Neural cell (in vitro differentiated cells): ENCODE measurements around the gene APOH.

Experiments used
- CTCF ChIP-seq: fragments of 450-650 bp; IDR thresholded peaks from 2 replicates; pipeline ENCODE4 v1.5.1; 2014; ENCODE audit warnings: antibody characterized with exemption, mild to moderate bottlenecking, moderate library complexity; ENCODE audit not compliant: poor library complexity, severe bottlenecking
- EZH2 ChIP-seq: fragments of 200-600, 300-800 bp; shearing (Covaris generic), sonication (generic); IDR thresholded peaks from 2 replicates; pipeline ENCODE4 v1.6.1; 2014; ENCODE audit warnings: antibody characterized with exemption, low read length, borderline replicate concordance, mild to moderate bottlenecking; ENCODE audit not compliant: insufficient read depth, poor library complexity, severe bottlenecking
- MXI1 ChIP-seq: fragments of 450-650 bp; conservative IDR thresholded peaks from 2 replicates; pipeline ENCODE4 v1.6.1; 2014; ENCODE audit warnings: antibody characterized with exemption, mild to moderate bottlenecking; ENCODE audit not compliant: poor library complexity, severe bottlenecking
- POLR2AphosphoS5 ChIP-seq: IDR thresholded peaks from 2 replicates; pipeline ENCODE4 v1.6.1; 2012
- REST ChIP-seq: IDR thresholded peaks from 2 replicates; pipeline ENCODE4 v1.6.1; 2012; ENCODE audit warnings: borderline replicate concordance

DNA sequence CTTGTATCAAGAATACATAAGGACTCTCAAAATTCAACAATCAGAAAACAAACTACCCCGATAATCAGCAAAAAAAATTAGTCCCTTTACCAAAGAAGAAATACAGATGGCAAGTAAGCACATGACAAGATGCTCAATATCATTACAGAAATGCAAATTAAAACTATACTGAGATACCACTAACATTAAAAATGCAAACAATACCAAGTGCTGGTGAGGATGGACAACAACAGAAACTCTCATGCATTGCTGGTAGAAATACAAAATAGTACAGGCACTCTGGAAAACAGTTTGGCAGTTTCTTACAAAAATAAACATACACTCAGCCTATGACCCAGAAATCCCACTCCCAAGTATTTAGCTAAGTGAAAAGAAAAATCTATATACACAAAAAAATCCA is 44.8 kb downstream of the APOH start:
- TF ChIP-seq CTCF (no peak), REST (no peak), POLR2AphosphoS5 (no peak), EZH2 (no peak), MXI1 (no peak)
